Midbrain (tissue), 1 donor: Measurements from ENCODE around the gene PTCD2.
"Not testable (repeated sequence)": the region's sequence is repeated elsewhere in the genome, so short reads cannot be mapped to it uniquely, and the experiment has no call there.

Experiments used
- DNase-seq: peaks from one replicate; lab custom pipeline; 2025; lab: John Stamatoyannopoulos, UW

PTCD2 gene

GRCh38 chr5:72379936-72380335, 59.8 kb downstream of the PTCD2 start:
- DNase-seq: no peak

- no peak for DNase-seq
Observed at GRCh38 chr5:72380492-72381274, 60.5 kb downstream of the PTCD2 start.

DNA sequence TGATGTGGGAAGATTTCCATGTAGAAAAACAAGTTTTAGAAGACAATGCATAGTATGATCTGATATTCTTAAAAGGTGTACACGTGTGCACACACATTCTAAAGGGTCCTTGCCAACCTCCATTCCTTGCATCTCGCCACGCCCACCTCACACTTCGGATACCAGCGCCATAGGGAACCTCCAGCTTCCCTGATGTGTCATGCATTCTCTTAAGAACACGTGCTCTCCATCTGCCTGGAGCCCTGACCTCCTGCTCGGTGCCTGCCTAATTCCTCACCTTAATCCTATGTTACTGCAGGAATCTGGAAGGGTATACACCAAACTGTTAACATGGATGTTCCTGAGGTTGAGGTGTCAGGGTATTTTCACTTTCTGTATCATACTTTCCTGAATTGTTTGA, 63.1 kb downstream of the PTCD2 start:
- DNase-seq: no peak

- no peak for DNase-seq
Observed at GRCh38 chr5:72383726-72384125, 63.6 kb downstream of the PTCD2 start.

DNA sequence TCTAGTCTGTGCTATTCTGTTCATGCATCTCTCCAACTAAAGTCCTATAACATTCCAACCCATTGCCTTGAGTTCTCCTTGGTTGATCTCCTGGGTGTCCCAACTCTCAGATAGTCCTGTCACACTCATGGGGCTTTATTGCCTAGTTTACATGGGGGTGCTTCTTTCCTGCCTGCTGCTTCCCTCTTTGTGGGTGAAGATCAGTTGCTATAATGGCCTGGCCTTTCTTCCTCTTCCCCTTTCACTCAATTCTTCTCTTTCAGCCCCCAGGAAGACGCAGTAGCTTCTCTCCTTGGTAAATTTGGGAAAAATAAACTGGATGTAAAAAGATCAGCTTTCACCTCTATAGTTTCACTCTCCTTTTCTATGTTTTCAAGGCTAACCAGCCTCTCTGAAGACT, 66.5 kb downstream of the PTCD2 start:
- DNase-seq: no peak

DNA sequence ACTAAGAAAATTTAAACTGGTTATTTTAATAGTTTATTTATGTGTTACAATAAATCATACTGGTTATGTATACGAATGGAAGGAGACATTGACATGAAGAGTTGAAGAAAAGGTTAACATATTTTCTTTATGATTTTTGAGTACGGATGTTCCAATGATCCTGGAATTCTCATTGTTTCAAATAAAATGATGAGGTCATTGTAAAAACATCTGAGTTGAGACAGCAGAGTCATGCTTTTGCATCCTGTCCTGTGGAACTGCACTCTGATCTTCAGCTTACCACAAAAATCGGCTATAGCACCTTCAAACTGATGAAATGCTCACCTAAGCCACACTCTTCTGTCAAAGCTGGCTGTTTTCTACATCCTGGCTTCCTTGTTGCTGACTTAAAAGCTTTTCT, 67.8 kb downstream of the PTCD2 start:
- no peak for DNase-seq

DNA sequence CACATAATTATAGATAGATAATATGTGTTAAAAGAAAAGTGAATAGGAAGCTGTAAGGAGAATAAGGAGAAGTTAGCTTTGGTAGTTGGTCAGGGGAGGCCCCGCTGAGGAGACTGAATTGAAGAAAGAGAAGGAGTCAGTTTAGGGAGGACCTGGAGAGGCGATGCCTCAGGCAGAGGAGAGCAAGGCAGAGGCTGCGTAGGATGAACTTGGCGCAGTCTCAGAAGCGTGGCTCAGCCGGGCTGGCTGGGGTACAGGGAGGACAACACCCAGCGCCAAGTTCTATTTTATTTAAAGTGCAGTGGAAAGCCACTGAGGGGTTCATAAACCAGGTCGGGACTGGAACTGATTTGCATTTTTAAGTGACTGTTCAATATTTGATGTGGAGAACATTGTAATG, 68.5 kb downstream of the PTCD2 start:
- DNase-seq: no peak

DNA sequence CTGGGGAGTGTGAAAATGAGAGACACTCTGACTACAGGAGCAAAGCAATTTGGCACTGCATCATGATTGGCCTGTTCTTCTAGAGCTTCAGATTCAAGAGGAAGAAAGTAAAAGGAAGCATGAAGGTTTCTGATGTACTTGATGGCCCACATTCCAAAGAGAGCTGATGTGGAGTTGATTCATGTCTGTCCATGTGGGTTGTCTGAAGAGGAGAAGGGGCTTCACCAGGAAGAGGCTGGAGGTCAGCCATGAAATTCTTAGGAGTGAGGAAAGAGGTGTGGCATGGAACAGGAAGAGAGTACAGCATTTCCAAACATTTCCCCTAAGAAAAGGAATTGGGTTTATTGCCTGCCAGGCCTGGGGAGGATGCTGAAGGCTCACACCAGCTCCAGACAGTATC, 70.7 kb downstream of the PTCD2 start:
- DNase-seq: no peak

DNA sequence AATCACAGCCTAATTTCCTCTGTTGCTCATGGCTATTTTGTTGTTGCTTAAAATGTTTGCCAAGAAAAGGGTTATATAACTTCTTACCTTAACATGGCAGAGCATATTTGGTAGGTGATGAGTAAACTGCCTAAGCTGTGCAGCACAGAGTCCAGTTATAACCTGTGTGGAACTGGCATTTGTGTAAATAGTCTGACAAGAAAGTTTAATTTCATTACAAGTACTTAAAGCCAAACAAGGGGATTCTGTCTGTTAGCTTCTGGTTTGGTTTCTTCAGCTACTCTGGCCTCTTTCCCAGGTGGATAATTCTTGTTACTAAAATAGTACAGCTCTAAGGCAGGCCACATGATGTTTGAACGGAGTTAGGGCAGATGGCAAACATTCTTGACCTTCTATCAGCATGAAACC, 72.2 kb downstream of the PTCD2 start:
- DNase-seq: no peak

DNA sequence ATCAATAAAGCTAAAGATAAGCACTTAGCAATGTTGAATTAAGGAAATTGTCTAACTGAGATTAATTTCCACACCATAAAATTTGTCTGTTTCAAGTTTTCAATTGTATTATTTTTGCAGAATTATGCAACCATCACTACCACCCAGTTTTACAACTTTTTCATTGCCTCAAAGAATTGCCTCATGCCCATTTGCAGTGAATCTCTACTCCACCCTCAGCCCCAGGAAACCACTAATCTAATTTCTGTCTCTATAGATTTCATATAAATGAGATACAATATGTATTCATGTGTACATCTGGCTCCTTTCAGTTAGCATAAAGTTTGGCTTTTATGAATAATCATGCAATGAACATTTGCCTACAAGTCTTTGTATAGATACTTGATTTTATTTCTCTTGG, 72.9 kb downstream of the PTCD2 start:
- no peak for DNase-seq

GRCh38 chr5:72394688-72395087, 74.5 kb downstream of the PTCD2 start:
- peak; percentile 4 for DNase-seq

DNA sequence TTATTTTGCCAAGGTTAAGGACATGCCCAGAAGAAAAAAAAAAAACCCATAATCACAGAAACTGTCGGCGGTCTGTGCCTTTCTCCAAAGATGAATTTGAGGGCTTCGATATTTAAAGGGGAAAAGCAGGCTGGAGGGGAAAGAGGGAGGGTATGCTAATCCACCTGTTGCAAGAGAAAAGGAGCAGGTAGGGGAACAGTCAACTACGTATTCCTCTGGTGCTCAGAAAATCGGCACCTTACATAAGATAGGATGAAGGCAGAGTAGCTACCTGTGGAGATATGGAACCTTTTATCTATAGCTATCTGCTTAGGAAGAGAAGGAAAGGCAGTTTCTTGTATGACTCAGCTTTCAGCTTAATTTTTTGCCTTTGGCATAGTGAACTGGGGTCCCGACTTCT, 77.7 kb downstream of the PTCD2 start:
- no peak for DNase-seq

- no peak for DNase-seq
Observed at GRCh38 chr5:72400950-72401349, 80.8 kb downstream of the PTCD2 start.

GRCh38 chr5:72402381-72402890, 82.3 kb downstream of the PTCD2 start:
- DNase-seq: no peak

DNA sequence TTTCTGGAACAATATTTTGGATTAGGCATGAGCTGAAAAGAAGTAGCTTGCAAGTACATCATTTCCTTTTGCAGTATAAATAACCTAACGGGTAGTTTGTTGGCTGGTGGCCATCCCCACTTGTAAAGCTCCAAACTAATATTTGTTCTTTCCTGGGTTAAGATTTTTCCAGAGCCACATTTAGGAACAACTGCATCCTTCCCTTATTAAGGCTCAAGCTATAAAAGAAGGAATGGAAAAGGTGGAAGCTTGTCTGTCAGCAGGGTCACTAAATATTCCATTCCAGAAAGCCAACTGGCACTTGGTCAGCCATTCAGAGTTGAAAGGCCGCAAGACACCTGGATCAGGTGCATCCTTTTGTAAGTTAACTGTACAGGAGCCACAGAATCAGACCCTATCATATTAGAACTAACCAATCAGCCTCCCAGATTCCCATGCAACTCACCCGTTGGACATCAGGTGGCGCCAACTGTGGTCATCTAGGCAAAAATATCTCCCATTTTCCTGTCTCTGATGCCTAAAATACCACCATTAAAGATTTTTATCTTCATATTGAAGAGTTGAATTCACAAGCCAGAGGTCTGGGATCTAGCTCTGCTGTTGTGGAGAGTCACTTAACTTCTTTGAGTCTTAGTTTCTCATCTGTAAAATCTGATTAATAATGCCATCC, 82.9 kb downstream of the PTCD2 start:
- no peak for DNase-seq

GRCh38 chr5:72404771-72405170, 84.6 kb downstream of the PTCD2 start:
- DNase-seq: not testable (repeated sequence)

GRCh38 chr5:72407078-72407477, 86.9 kb downstream of the PTCD2 start:
- no peak for DNase-seq

- no peak for DNase-seq
Observed at GRCh38 chr5:72407541-72407940, 87.4 kb downstream of the PTCD2 start.

DNA sequence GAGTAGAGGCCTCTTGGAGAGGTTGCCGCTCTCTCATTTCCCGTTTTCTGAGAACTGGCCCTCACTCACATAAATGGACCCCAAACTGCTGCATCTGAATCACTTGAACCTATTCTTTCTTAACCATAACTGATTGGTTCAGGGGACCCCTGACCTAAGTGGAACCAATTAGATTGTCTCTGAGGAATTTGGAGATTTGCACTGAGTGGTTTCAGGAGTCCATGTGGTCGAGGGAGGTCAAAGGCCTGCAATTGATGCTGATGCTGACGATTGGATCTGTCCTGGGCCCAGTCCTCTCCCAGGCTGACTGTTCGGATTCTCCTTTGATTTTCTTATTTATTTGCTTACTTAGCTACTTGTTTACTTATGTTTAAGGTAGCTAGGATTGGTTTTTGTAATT, 88.0 kb downstream of the PTCD2 start:
- DNase-seq: no peak

DNA sequence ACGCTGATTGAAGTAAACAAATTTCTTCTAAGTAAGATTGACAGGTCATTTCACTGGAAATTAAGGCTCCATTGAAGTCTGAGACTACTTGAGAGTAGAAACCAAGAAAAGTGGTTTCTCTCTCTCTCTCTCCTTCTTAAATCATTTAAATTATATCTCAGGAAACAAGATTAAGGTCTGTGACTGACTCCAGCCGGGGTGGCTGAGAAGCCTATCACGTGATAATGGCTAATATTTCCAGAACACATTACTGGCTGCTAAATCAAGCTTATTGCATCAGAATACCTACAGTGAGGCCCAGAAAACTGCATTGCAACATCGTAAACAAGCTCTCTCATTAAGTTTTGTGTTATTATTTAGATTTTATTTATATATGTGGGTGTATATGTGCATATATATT, 88.4 kb downstream of the PTCD2 start:
- DNase-seq: no peak

DNA sequence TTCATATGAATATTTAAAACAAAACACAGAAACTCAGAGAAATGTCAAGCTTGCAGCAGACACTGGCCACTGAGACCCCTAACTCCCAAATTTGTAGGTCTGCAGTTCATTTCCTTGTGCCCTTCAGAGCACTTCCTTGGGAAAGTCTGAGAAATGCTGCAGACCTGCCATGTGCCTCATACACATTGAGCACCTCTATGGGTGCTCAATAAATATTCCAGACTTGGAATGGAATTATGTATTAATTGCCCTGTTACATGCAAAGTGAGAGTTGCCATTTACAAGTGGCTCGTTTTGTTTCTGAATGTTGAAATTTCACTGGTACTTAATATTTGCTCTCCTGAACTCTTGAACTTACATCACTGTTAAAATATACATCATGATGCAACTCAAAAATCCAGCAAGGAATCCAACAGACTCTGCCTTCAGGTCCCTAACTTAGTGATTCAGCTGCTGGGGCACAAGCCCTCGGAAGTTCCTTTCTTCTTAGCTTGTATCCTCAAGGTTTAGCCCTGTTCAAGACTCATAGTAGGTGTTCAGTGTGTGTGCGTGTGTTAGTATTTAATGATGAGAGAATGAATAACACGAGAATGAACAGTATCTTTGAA, 90.6 kb downstream of the PTCD2 start:
- no peak for DNase-seq

GRCh38 chr5:72412283-72413055, 92.3 kb downstream of the PTCD2 start:
- no peak for DNase-seq
